RWPE1 (cell line): Measurements from ENCODE around the gene ZXDC.

Experiments used
- CTCF ChIA-PET: fragments of 350-600 bp; sonication (Branson Sonifier 250); formaldehyde crosslinking; extraction: SDS; loops from one replicate; lab custom pipeline; 2021; lab: Yijun Ruan, JAX
- POLR2A ChIA-PET: fragments of 400-600 bp; formaldehyde crosslinking; extraction: SDS; loops from one replicate; lab custom pipeline; 2020; ENCODE audit warnings: antibody characterized with exemption; ENCODE audit not compliant: low non-redundant PET; lab: Yijun Ruan, JAX
- DNase-seq: peaks from one replicate; pipeline ENCODE4 v3.0.0; 2012; ENCODE audit warnings: low spot score
- H3K27ac ChIP-seq: fragments of 450-650 bp; 2 replicates; pipeline ENCODE4 v1.5.1; 2017
- CTCF ChIP-seq: fragments of 450-650 bp; conservative IDR thresholded peaks from 2 replicates; pipeline ENCODE4 v1.5.1; 2017; ENCODE audit warnings: low read depth, mild to moderate bottlenecking

ZXDC gene

GRCh38 chr3:126433496-126434263 lies 42.0 kb downstream of the ZXDC start:
- POLR2A ChIA-PET, result interaction anchor here (0.5 kb wide), 1 partner anchor 317 kb away, joined by 3 read pairs; no protein-coding TSS in a partner anchor
- TF ChIP-seq CTCF, result no peak
- H3K27ac ChIP-seq, result no peak overlapping the region
- CTCF ChIA-PET, result interaction anchor here (0.6 kb wide), 1 partner anchor 24 kb away, joined by 3 read pairs; no protein-coding TSS in a partner anchor
- no peak for DNase-seq

GRCh38 chr3:126433105-126433430 lies 42.6 kb downstream of the ZXDC start:
- ChIA-PET CTCF (no interaction called here), POLR2A (no interaction called here)
- no peak for TF ChIP-seq CTCF
- DNase-seq, result no peak
- no peak overlapping the region for H3K27ac ChIP-seq

GRCh38 chr3:126432361-126433104 lies 43.2 kb downstream of the ZXDC start:
- CTCF ChIA-PET, result interaction anchor here (0.7 kb wide), 2 partner anchors 375 to 1110 kb away, joined by 3 read pairs; no protein-coding TSS in a partner anchor
- POLR2A ChIA-PET, result no interaction called here
- no peak for TF ChIP-seq CTCF
- DNase-seq, result no peak
- H3K27ac ChIP-seq, result no peak overlapping the region

GRCh38 chr3:126431103-126431534 lies 44.6 kb downstream of the ZXDC start:
- no peak overlapping the region for H3K27ac ChIP-seq
- ChIA-PET CTCF (no interaction called here), POLR2A (no interaction called here)
- no peak for TF ChIP-seq CTCF
- DNase-seq, result no peak

- no peak overlapping the region for H3K27ac ChIP-seq
- TF ChIP-seq CTCF, result no peak
- POLR2A ChIA-PET, result no interaction called here
- CTCF ChIA-PET, result no interaction called here
- DNase-seq, result no peak
Measured at GRCh38 chr3:126424751-126425150, 50.9 kb downstream of the ZXDC start.

- ChIA-PET CTCF (no interaction called here), POLR2A (no interaction called here)
- no peak for TF ChIP-seq CTCF
- H3K27ac ChIP-seq, result no peak overlapping the region
- no peak for DNase-seq
Measured at GRCh38 chr3:126424039-126424717, 51.5 kb downstream of the ZXDC start.
